Placental pericyte (primary cell): ENCODE measurements around the gene POLG2. TPM values are rescaled to one million over a fixed set of nuclear protein-coding genes. Genes with fewer than 3 reads are reported as not detected.

Experiments used
- small RNA-seq: library from RNA; depleted of rRNA; stranded (forward); fragments of <200 nt; gene quantifications from one replicate; pipeline ENCODE3, GENCODE V24; 2012; ENCODE audit warnings: low replicate concordance
- total RNA-seq: library from RNA; depleted of rRNA; stranded (reverse); fragments of >200 nt; gene quantifications from 2 replicates; pipeline ENCODE4 v1.2.3, GENCODE V29; 2012

POLG2 gene
- total RNA-seq, result 4.2 and 10.5 TPM in 2 replicates

DNA sequence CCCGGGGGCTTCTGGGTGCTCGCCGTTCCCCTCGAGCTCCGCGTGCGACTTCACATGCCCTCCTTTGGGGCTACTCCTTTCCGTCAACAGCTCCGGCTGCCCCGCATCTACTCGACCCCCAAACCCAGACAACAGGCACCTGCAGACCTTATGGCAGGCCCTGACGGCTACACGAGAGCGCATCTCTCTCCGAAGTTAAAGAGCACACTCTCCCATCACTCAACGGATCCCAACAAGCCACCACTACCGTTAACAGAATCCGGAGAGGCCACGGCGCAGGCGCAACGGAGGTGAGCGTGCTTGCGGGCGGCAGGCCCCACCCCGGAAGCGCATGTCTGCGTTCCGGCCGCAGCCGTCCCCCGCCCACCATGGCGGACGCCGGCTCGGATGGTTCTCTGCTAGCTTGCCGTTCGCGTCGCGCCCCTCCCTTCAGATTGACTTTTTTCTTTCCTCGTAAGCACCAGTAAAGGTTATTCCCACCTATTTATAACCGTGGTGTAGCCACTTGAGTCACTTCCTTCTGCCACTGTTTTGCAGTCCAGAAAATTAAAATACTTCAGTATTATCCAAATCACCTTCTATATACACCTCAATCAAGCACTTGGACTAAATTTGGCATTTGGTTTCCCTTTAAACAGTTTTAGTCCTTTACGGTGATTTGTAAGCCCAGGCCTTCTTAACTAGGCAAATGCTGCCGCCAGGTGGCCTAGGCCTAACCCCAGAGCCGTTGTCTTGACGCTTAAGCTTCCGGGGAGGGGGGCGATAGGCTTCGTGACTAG is at the start of gene POLG2:
TSS of gene POLG2 (minus strand) at position 269 of the 779 bp plus-strand sequence. CDS start at position 183, 86 bp downstream.

DNA sequence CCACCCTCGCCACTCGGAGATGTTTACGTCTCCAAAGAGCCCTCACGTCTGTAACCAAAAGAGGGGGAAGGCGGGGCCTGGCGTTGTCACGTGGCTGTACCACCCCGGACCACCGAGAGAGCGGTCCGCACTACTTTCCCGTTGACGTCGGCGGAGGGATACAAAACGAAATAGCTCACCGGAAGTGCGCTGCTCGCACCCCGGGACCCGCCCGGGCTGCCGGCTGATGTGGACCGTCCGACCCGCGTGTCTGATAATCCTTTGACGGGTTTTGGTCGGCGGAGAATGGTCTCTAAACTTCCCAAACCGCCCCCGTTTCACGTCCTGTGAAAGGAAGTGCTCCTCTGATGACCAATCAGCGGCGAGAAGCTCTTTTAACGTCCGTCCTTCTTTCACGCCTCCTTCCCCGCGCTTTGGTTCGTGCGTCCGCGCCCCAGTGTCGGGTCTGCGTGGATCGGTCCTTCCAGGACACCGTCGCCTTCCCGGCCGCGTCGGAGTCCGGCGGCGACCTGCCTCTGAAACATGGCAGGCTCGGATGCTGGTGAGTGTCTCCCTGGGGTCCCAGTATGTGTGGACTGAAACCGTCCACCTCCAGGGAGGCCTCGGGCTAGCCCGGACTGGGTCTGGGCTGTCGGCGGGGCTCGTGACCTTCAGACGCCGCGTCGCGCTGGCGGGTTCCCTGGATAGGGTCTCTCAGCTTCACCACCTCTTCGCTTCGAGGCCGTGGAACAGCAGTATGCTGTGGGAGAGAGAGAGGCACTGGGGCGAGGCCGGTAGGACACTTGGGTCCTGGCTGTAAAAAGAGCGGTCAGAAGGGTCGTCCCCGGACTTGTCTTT is 9.9 kb upstream of the POLG2 start, which contains the start of gene CEP95:
TSS of gene CEP95 (plus strand) at position 402 of the 837 bp plus-strand sequence. CDS start at position 523, 121 bp downstream.

DNA sequence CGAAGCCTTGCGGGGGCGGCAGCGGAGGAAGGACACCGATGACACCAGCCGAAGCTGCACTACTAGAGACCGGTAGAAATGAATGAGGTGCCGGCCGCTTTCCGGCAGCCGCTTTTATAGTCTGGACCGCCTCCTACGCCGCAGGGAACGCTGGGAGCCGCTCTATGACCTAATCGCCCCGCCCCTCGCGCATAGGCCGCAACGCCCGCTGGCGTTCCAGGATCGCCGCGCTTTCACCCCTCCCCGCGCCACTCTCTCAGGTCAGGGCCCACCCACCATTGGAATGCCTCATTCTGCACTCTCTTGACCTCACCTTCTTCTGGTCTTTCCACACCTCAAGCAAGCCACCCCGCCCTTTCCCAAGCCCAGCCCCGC is 9.3 kb upstream of the POLG2 start, which contains the start of gene DDX5:
TSS of gene DDX5 (minus strand) at position 89 of the 375 bp plus-strand sequence. CDS start 170 bp downstream, outside the sequence.

DNA sequence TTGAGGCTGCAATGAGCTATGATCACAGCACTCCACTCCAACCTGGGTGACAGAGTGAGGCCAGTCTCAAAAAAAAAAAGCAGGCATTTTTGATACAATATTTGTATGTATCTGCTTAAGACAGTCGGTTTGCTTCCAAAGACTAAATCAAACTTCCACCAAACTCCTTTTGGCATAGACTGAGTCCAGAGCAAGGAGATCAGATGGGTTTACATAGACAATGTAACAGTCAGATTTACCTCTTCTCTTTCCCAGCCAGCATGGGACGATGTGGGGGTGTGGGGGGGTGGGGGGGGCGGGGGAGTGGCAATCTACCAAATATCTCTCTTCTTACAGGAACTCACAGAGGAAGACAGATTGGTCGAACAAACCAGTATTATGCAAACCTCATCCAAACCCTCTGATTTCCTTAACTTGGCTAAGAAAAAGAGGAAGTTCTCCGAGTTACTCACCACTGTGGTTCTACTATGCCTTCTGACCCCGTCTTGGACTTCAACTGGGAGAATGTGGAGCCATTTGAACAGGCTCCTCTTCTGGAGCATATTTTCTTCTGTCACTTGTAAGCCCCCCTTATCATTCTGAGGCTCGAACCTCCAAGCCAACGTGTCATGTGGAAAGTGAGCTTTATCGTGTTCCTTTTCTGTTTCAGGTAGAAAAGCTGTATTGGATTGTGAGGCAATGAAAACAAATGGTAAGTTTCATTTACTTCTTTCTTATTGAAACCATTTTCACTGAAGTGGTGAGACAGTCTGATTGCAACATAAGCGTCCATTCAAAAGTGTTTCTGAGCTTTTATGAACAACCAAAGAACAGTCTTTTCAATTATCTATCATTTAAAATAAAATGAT is 48.0 kb downstream of the POLG2 start, which contains the start of gene MILR1:
TSS of gene MILR1 (plus strand) at position 451 of the 848 bp plus-strand sequence. CDS start at position 505, 54 bp downstream.

Small RNA genes lying within 50 kb of the gene (small RNA-seq; reads per million reads assigned to genes)
- not detected for gene ATP5MFP4

Other genes starting within 250 kb of the POLG2 start
- gene TEX2, start 233.8 kb downstream of the POLG2 start, total RNA-seq, result 16.9 and 25.5 TPM in 2 replicates
- 0.86 TPM in 1 of 2 replicates, not detected in the other for gene PECAM1, start 106.2 kb downstream of the POLG2 start, total RNA-seq
- gene MILR1, start 47.9 kb downstream of the POLG2 start, total RNA-seq, result 10.7 and 21.6 TPM in 2 replicates
- 310 and 364 TPM in 2 replicates for gene DDX5, start 9.2 kb upstream of the POLG2 start, total RNA-seq
- 20.9 and 34.4 TPM in 2 replicates for gene CEP95, start 9.9 kb upstream of the POLG2 start, total RNA-seq
- 135 and 520 TPM in 2 replicates for gene SMURF2, start 165.3 kb upstream of the POLG2 start, total RNA-seq